ENCODE measurements around the gene S100A3.

- TF ChIP-seq CTCF (IDR thresholded peaks at IDR 0.05) (no peak), POLR2A (IDR thresholded peaks at IDR 0.05) (no peak)
Observed at GRCh38 chr1:153547560-153548551, 1.2 kb downstream of the S100A3 start.

All from tibial nerve (tissue), 3 donors.